Endodermal cell (in vitro differentiated cells): ENCODE data around the gene HOPX. TPM values are rescaled to one million over a fixed set of nuclear protein-coding genes. Genes with fewer than 3 reads are reported as not detected.
A peak's percentile ranks its signal among the peaks of the same experiment; 100 is the strongest.

Experiments used
- DNase-seq: peaks from one replicate; pipeline ENCODE4 v3.0.0-alpha.2; 2017
- H3K27ac ChIP-seq: 2 replicates; pipeline ENCODE4 v1.5.1; 2013; ENCODE audit warnings: mild to moderate bottlenecking, low read depth, low read length, moderate library complexity
- H3K27me3 ChIP-seq: 2 replicates; pipeline ENCODE4 v1.6.1; 2013; ENCODE audit warnings: mild to moderate bottlenecking, low read length, moderate library complexity; ENCODE audit not compliant: insufficient read depth, control insufficient read depth, poor library complexity, severe bottlenecking
- H3K36me3 ChIP-seq: 2 replicates; pipeline ENCODE4 v1.7.0; 2013; ENCODE audit warnings: mild to moderate bottlenecking, low read length, moderate library complexity; ENCODE audit not compliant: control insufficient read depth, insufficient read depth
- H3K4me1 ChIP-seq: one replicate; pipeline ENCODE4 v1.7.0; 2013; ENCODE audit warnings: low read length; ENCODE audit not compliant: control insufficient read depth, insufficient read depth
- H3K4me3 ChIP-seq: 2 replicates; pipeline ENCODE4 v1.5.1; 2013; ENCODE audit warnings: mild to moderate bottlenecking, low read length, moderate library complexity
- H3K9ac ChIP-seq: 2 replicates; pipeline ENCODE4 v1.6.1; 2013; ENCODE audit warnings: mild to moderate bottlenecking, low read length, moderate library complexity; ENCODE audit not compliant: poor library complexity, severe bottlenecking; ENCODE audit errors: extremely low read depth
- H3K9me3 ChIP-seq: 2 replicates; pipeline ENCODE4 v1.6.1; 2013; ENCODE audit warnings: mild to moderate bottlenecking, low read length, moderate library complexity; ENCODE audit not compliant: control insufficient read depth
- H3K27ac Mint-ChIP-seq: 2 replicates; pipeline ENCODE4 v1.8.0; 2020; ENCODE audit warnings: mixed read lengths
- H3K27me3 Mint-ChIP-seq: 2 replicates; pipeline ENCODE4 v1.8.0; 2021; ENCODE audit warnings: mild to moderate bottlenecking, mixed read lengths; ENCODE audit not compliant: insufficient read depth
- H3K36me3 Mint-ChIP-seq: 2 replicates; pipeline ENCODE4 v1.8.0; 2020; ENCODE audit warnings: low read depth, mixed read lengths
- H3K4me1 Mint-ChIP-seq: 2 replicates; pipeline ENCODE4 v1.8.0; 2020; ENCODE audit warnings: mixed read lengths
- H3K4me3 Mint-ChIP-seq: 2 replicates; pipeline ENCODE4 v1.8.0; 2020; ENCODE audit warnings: mild to moderate bottlenecking, moderate library complexity, mixed read lengths
- H3K9me3 Mint-ChIP-seq: 2 replicates; pipeline ENCODE4 v1.8.0; 2020; ENCODE audit warnings: mild to moderate bottlenecking, mixed read lengths
- CTCF ChIP-seq: fragments of 200-600 bp; sonication (generic); conservative IDR thresholded peaks from 2 replicates; pipeline ENCODE4 v1.5.0; 2021; ENCODE audit warnings: antibody characterized with exemption, mild to moderate bottlenecking
- WGBS, 2 experiments: methylation state at CpG; one replicate each; pipeline versions ENCODE4 v1.1.5 to v1.1.7; 2013; ENCODE audit warnings: missing lambda C conversion rate in 2 of 2, mixed read lengths in 1 of 2; ENCODE audit not compliant: insufficient coverage in 1 of 2, insufficient read length in 1 of 2; 5-methylcytosine and 5-hydroxymethylcytosine counted together
- total RNA-seq, 2 donors: library from RNA; stranded (reverse); fragmentation: NEBNext Ultra II Directional in 1 of 2; extraction: Animal tissue kit (Norgen Biotek cat#: 25700) in 1 of 2; gene quantifications; 2 replicates in 1 of 2; 3 replicates in 1 of 2; pipeline ENCODE4 v1.2.1, GENCODE V29; 2021

Gene HOPX
- total RNA-seq, 2 donors from 2014 or later, result not detected

- Histone ChIP-seq H3K4me1 (no peaks in the 10 kb centered on the region), H3K27ac (no peak overlapping the region), H3K9ac (no peak overlapping the region), H3K36me3 (no peaks in the 10 kb centered on the region), H3K9me3 (peaks cover 28% of the 10 kb centered on the region), H3K27me3 (no peaks in the 10 kb centered on the region), H3K4me3 (no peak overlapping the region)
- TF ChIP-seq CTCF, result no peak
- H3K27me3 Mint-ChIP-seq, result peaks cover 16% of the 10 kb centered on the region
- H3K9me3 Mint-ChIP-seq, result peaks cover 41% of the 10 kb centered on the region
- H3K27ac Mint-ChIP-seq, result no peak overlapping the region
- DNase-seq, result no peak
- no peak overlapping the region for H3K4me3 Mint-ChIP-seq
- WGBS, 2 experiments, result 33 to 53% methylated on average over 1 of the region's 1 CpG
- peaks cover 3% of the 10 kb centered on the region for H3K36me3 Mint-ChIP-seq
- no peaks in the 10 kb centered on the region for H3K4me1 Mint-ChIP-seq
Observed at GRCh38 chr4:56622176-56622575, 58.9 kb downstream of the HOPX start.

- Histone ChIP-seq H3K27me3 (no peaks in the 10 kb centered on the region), H3K9ac (no peak overlapping the region), H3K4me1 (no peaks in the 10 kb centered on the region), H3K4me3 (no peak overlapping the region), H3K27ac (no peak overlapping the region), H3K9me3 (peaks cover 10% of the 10 kb centered on the region), H3K36me3 (no peaks in the 10 kb centered on the region)
- no peak for DNase-seq
- Mint-ChIP-seq H3K36me3 (peaks cover 3% of the 10 kb centered on the region), H3K4me1 (peaks cover 3% of the 10 kb centered on the region), H3K27ac (no peak overlapping the region), H3K4me3 (no peak overlapping the region), H3K9me3 (peaks cover 18% of the 10 kb centered on the region), H3K27me3 (peaks cover 24% of the 10 kb centered on the region)
- TF ChIP-seq CTCF, result no peak
- WGBS, 2 experiments, result 65 to 83% methylated on average over 1 of the region's 1 CpG
Observed at GRCh38 chr4:56619816-56620215, 61.3 kb downstream of the HOPX start.

GRCh38 chr4:56619160-56619559 is 61.9 kb downstream of the HOPX start:
- peaks cover 3% of the 10 kb centered on the region for H3K36me3 Mint-ChIP-seq
- 66 to 83% methylated on average over 1 to 2 of the region's 2 CpGs for WGBS, 2 experiments
- H3K9ac ChIP-seq, result no peak overlapping the region
- TF ChIP-seq CTCF, result peak; percentile 26
- H3K9me3 ChIP-seq, result peaks cover 4% of the 10 kb centered on the region
- DNase-seq, result no peak
- no peak overlapping the region for H3K27ac ChIP-seq
- H3K27me3 ChIP-seq, result no peaks in the 10 kb centered on the region
- H3K4me3 Mint-ChIP-seq, result no peak overlapping the region
- H3K9me3 Mint-ChIP-seq, result peaks cover 11% of the 10 kb centered on the region
- H3K4me1 ChIP-seq, result no peaks in the 10 kb centered on the region
- H3K27me3 Mint-ChIP-seq, result peaks cover 25% of the 10 kb centered on the region
- H3K36me3 ChIP-seq, result no peaks in the 10 kb centered on the region
- H3K4me3 ChIP-seq, result no peak overlapping the region
- no peak overlapping the region for H3K27ac Mint-ChIP-seq
- peaks cover 8% of the 10 kb centered on the region for H3K4me1 Mint-ChIP-seq
